Amniotic stem cell (primary cell): ENCODE results near the gene LY6G6F.

Experiments used
- DNase-seq: peaks from one replicate; lab custom pipeline; 2025; lab: John Stamatoyannopoulos, UW

LY6G6F gene

GRCh38 chr6:31723980-31724691, 17.5 kb downstream of the LY6G6F start:
- DNase-seq, result no peak

- no peak for DNase-seq
Measured at GRCh38 chr6:31725502-31726350, 19.1 kb downstream of the LY6G6F start.

- DNase-seq, result no peak
Measured at GRCh38 chr6:31727034-31727716, 20.5 kb downstream of the LY6G6F start.

DNA sequence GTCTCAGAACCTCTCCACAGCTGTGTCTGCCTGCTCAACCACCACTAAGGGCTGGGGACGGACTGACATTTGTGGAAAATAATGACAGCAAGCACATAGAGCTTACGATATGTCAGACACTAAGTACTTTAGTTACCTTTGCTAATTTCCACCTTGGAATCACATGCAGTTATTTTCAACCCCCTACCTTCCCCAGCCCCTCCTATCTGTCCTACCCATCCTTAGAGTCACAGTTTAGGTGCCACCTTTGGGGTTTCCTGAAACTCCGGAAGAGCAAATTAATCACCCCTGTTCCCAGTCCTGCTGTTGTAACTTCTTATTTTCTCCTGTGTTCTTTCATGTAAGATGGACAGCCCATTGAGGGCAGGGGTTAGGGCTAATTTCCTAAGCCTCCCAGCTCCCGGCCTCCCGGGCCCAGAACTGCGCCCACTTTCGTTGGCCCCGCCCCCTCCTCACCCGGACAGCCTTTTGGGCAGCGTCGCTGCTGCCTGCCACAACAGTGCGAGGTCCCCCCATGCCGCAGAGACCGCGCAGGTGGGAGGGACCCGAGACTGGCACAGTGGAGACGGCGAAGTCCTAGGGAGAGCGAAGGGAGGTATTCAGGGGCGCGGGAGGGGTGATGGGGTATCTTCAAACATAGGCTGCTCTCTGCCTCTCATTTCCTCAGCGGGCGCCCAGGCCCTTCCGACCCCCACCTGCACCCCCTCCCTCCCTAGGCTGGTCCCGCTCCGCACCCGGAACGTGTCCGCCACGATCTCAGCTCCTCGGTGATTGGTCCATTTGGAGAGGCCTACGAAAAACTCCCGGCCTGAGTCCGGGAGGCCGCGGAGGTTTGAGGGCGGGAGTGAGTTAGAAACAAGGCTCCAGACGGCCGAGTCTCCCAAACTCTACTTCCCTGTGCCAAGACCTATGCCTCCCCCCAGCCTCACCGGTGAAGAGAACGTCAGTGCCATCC, 21.3 kb downstream of the LY6G6F start:
- DNase-seq, result no peak

GRCh38 chr6:31728767-31729514, 22.3 kb downstream of the LY6G6F start, which contains the start of gene DDAH2:
TSS of gene DDAH2 (minus strand) at chr6:31729299. CDS start at chr6:31729161, 138 bp downstream.
- no peak for DNase-seq

DNA sequence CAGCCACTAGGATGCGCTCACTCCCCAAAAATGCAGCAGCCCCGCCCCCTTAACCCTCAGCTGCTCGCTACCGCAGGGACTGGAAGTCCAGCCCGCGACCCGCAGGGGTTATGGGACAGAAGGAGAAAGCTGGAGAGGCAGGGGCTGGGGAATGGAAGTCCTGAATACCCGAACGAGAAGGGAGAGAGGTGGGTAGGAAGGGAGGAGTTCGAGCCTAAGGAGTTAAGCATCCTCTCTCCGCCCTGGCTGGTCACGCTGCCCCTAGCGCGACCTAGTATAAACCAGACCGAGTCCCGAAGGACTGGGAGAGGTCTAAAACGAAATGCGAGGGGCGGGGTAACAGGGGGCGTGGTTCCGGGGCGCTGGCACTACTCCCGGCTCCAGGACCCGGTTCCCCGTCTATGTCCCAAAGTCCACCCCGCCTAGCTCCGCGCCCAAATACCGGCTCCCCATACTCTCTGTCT, 22.9 kb downstream of the LY6G6F start:
- peak; percentile 83 for DNase-seq

- DNase-seq, result peak; percentile 80
Measured at GRCh38 chr6:31729979-31730630, 23.4 kb downstream of the LY6G6F start.

DNA sequence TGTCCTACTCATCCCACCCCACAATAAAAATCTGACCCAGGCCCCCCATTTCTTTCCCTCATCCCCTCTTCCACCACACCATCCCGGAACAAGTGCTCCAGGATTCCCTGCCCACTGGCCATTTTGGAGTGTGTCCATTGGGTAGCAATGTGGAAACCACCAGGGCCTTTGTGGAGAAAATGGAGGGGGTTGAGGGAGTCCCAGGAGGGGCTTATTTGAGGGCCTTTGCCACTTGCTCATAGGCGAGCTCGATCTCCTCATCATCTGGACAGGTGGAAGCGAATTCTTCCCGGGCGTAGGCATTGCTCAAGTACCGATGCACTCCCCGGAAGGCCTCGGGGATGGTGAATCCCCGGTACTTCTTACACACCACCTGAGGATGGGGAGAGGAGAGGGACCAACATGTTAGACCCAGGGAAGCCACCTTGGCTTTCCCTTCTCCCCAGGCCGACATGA, 24.0 kb downstream of the LY6G6F start:
- no peak for DNase-seq

GRCh38 chr6:31732029-31732428, 25.4 kb downstream of the LY6G6F start:
- DNase-seq, result no peak

DNA sequence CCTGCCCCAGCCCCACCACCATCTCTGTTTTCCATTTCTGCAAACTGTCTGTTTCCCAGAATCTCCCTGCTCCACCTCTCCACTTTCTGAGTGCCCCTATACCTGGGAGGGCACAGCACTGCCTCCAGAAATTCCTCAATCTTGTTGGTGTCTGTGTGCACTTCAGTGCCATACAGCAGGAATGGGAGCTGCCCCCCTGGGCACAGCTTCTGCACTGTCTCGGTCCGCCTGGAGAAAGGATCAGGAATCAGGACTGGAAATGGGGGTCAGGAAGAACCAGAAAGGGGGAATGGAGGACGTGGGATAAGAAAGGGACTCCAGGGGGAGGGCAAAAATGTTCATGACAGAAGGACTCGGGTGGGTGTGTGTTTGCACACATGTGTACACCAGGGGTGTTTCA, 27.1 kb downstream of the LY6G6F start:
- DNase-seq, result no peak

GRCh38 chr6:31734247-31734820, 27.7 kb downstream of the LY6G6F start:
- DNase-seq, result no peak

DNA sequence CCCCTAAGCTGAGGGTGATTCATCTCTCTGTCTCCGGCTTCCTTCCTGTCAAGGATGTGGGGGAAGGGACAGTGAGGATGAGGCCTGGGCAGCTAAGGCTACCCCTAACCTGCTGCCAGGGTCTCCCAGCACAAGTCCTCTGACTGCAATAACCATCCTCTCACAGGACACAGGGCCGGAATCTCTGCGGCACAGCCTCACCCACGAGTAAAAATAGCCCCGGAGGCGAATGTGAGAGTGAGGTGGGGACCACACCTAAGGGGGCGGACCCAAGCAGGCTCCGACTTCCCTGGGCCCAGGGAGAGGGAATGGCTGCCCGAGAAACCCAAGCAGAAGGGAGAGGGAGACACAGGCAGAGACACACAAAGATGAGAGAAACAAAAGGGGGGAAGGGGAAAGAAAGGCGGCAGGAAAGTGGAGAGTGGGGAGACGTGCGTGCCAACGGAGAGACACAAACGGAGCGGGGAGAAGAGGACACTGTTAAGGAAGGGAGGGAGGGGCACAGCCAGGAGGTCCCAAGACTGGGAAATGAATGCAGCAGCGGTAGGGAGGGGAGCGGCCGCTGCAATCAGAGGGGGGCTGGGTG, 28.2 kb downstream of the LY6G6F start:
- peak; percentile 60 for DNase-seq

- peak; percentile 82 for DNase-seq
Measured at GRCh38 chr6:31736021-31736767, 29.5 kb downstream of the LY6G6F start, which contains the start of gene CLIC1. TSS of gene CLIC1 (minus strand) at chr6:31736530. CDS start at chr6:31736300, 230 bp downstream.

GRCh38 chr6:31736768-31737314, 30.2 kb downstream of the LY6G6F start:
- DNase-seq, result no peak

- no peak for DNase-seq
Measured at GRCh38 chr6:31737315-31737990, 30.8 kb downstream of the LY6G6F start.

DNA sequence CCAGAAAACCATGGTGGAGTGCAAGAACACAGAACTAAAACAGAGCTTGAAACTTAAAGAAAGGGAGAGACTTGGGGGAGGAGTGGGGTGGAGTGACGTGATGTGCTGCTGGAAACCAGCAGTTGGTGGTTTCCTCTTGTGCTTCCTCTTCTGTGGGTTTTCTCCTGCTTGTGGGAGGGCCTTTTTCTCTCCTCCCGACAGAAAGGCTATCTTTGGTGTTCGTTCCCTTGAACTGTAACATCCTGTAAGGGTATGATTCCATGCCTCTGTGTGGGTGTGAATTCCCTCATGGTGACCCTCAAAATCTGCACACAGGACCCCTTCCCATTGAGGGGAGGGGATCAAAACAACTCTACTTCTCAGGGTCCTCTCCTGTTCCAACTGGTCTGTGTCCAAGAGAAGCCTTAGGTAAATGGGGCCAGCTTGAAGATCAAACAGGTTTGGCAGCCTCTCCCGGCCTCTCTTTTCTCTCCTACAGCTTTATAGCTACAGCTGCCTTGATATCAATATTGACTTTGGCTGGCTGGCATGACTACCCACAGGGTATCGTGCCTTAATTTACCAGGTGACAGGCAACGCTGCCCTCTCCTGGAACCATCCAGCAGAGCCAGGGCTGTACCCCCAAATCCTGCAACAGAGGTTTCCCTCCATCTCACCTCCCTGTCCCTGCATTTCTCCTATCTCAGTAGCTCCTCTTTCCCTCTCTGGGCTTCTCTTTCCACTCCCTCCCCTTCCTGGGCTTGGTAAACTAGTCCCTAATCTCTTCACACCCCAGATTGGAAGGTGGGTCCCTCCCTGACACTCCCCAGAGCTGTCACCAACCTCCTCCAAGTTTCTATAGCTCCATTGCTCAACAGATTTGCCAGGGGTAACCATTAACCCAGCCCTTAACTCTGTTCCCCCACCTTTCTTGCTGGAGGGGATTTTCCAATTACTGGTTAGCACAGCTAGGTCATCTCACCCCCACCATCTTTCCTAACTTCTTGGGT, 31.6 kb downstream of the LY6G6F start:
- peak; percentile 38 for DNase-seq
